CD14-positive monocyte (primary cell): ENCODE data around the gene ERBB4. TPM values are rescaled to one million over a fixed set of nuclear protein-coding genes. Genes with fewer than 3 reads are reported as not detected.

Experiments used
- DNase-seq, 3 donors: peaks; one replicate each; pipeline ENCODE4 v3.0.0-alpha.2; 2011 to 2022
- H2AFZ ChIP-seq: 2 replicates; pipeline ENCODE4 v1.6.0; 2012; ENCODE audit warnings: mild to moderate bottlenecking, low read depth, low read length, inconsistent platforms; ENCODE audit not compliant: insufficient read depth, poor library complexity, severe bottlenecking
- H3K27ac ChIP-seq, 2 donors: 1 replicate in 1 of 2; 2 replicates in 1 of 2; pipeline ENCODE4 v1.5.1; 2012 to 2013; ENCODE audit warnings: low read length in 2 of 2, control low read depth in 1 of 2, inconsistent platforms in 1 of 2, low read depth in 1 of 2, mild to moderate bottlenecking in 1 of 2
- H3K27me3 ChIP-seq, 2 donors: one replicate each; pipeline versions ENCODE4 v1.6.0 to v1.6.1; 2011 to 2013; ENCODE audit warnings: low read length in 2 of 2; ENCODE audit not compliant: control insufficient read depth in 2 of 2, insufficient read depth in 2 of 2
- H3K36me3 ChIP-seq, 2 donors: replicated peaks in 1 of 2; 1 replicate in 1 of 2; 2 replicates in 1 of 2; pipeline versions ENCODE4 v1.5.1 to v1.6.1; 2012 to 2013; ENCODE audit warnings: low read length in 2 of 2, control low read depth in 1 of 2, inconsistent platforms in 1 of 2, mild to moderate bottlenecking in 1 of 2; ENCODE audit not compliant: insufficient read depth in 2 of 2, control insufficient read depth in 1 of 2
- H3K4me1 ChIP-seq, 2 donors: 1 replicate in 1 of 2; 2 replicates in 1 of 2; pipeline versions ENCODE4 v1.5.1 to v1.6.1; 2012 to 2013; ENCODE audit warnings: low read length in 2 of 2, control low read depth in 1 of 2, inconsistent platforms in 1 of 2, mild to moderate bottlenecking in 1 of 2, moderate library complexity in 1 of 2; ENCODE audit not compliant: insufficient read depth in 2 of 2, control insufficient read depth in 1 of 2
- H3K4me2 ChIP-seq: replicated peaks from 2 replicates; pipeline ENCODE3; 2012; ENCODE audit warnings: low read length, moderate library complexity, mild to moderate bottlenecking; ENCODE audit not compliant: poor library complexity, severe bottlenecking; ENCODE audit errors: extremely low read depth
- H3K4me3 ChIP-seq, 3 experiments: fragments of 200-600 bp in 1 of 3; sonication (generic) in 1 of 3; replicated peaks in 1 of 3; 1 replicate in 2 of 3; 2 replicates in 1 of 3; pipeline ENCODE4 v1.5.1; 2011 to 2013; ENCODE audit warnings: low read length in 3 of 3, mild to moderate bottlenecking in 3 of 3, control low read depth in 2 of 3, low read depth in 2 of 3, inconsistent platforms in 1 of 3, moderate library complexity in 1 of 3
- H3K79me2 ChIP-seq: 2 replicates; pipeline ENCODE4 v1.6.0; 2012; ENCODE audit warnings: mild to moderate bottlenecking, control low read depth, inconsistent platforms, low read length, moderate library complexity; ENCODE audit not compliant: insufficient read depth
- H3K9ac ChIP-seq: 2 replicates; pipeline ENCODE4 v1.6.0; 2017; ENCODE audit warnings: low read length, mild to moderate bottlenecking; ENCODE audit not compliant: insufficient read depth, poor library complexity, severe bottlenecking
- H3K9me3 ChIP-seq, 2 donors: replicated peaks in 1 of 2; 1 replicate in 1 of 2; 2 replicates in 1 of 2; pipeline versions ENCODE4 v1.5.1 to v1.6.1; 2012 to 2013; ENCODE audit warnings: low read length in 2 of 2, control low read depth in 1 of 2; ENCODE audit not compliant: control insufficient read depth in 1 of 2, insufficient read depth in 1 of 2
- H4K20me1 ChIP-seq: 2 replicates; pipeline ENCODE4 v1.6.0; 2012; ENCODE audit warnings: mild to moderate bottlenecking, low read length, control low read depth, moderate library complexity; ENCODE audit not compliant: insufficient read depth
- H3K27ac Mint-ChIP-seq, 7 donors: one replicate each; pipeline ENCODE4 v1.8.0; 2020; ENCODE audit warnings: mild to moderate bottlenecking in 7 of 7, mixed read lengths in 7 of 7, moderate library complexity in 6 of 7, inconsistent platforms in 2 of 7
- H3K27me3 Mint-ChIP-seq, 3 donors: one replicate each; pipeline ENCODE4 v1.8.0; 2021 to 2022; ENCODE audit warnings: low read depth in 3 of 3, mild to moderate bottlenecking in 3 of 3, mixed read lengths in 3 of 3, moderate library complexity in 3 of 3, inconsistent platforms in 1 of 3
- H3K36me3 Mint-ChIP-seq, 2 donors: one replicate each; pipeline ENCODE4 v1.8.0; 2020; ENCODE audit warnings: mixed read lengths in 2 of 2, inconsistent platforms in 1 of 2, mild to moderate bottlenecking in 1 of 2
- H3K4me1 Mint-ChIP-seq: one replicate; pipeline ENCODE4 v1.8.0; 2020; ENCODE audit warnings: mild to moderate bottlenecking, mixed read lengths
- H3K4me3 Mint-ChIP-seq, 2 donors: one replicate each; pipeline ENCODE4 v1.8.0; 2020; ENCODE audit warnings: mild to moderate bottlenecking in 2 of 2, mixed read lengths in 2 of 2, moderate library complexity in 1 of 2
- H3K9me3 Mint-ChIP-seq, 7 donors: one replicate each; pipeline ENCODE4 v1.8.0; 2020 to 2022; ENCODE audit warnings: mixed read lengths in 7 of 7, mild to moderate bottlenecking in 6 of 7, moderate library complexity in 6 of 7, inconsistent platforms in 2 of 7
- WGBS: methylation state at CpG from one replicate; pipeline ENCODE4 v1.1.5; 2013; ENCODE audit warnings: missing lambda C conversion rate; ENCODE audit not compliant: insufficient coverage; 5-methylcytosine and 5-hydroxymethylcytosine counted together
- intact Hi-C, 2 donors: fragments of 100-400 bp; cut with micrococcal nuclease; formaldehyde crosslinking; loops; one replicate each; pipeline versions ENCODE4 v1.15.0 to v1.15.1; 2023
- polyA plus RNA-seq, 3 donors: library from polyadenylated mRNA; depleted of rRNA in 1 of 3; unstranded in 2 of 3; stranded (reverse) in 1 of 3; fragments of 300-500 nt in 2 of 3; fragments of >200 nt in 1 of 3; fragmentation: Illumina TruSeq in 2 of 3; gene quantifications; 1 replicate in 2 of 3; 2 replicates in 1 of 3; pipeline ENCODE4 v1.2.3, GENCODE V29; 2012 to 2021
- TF ChIP-seq, protein P1 (sequence below): fragments of 200-600 bp; IDR thresholded peaks from one replicate; pipeline ENCODE4 v1.8.0; 2022; ENCODE audit warnings: antibody characterized with exemption, mild to moderate bottlenecking

ERBB4 gene
- polyA plus RNA-seq, 3 donors = not detected

DNA sequence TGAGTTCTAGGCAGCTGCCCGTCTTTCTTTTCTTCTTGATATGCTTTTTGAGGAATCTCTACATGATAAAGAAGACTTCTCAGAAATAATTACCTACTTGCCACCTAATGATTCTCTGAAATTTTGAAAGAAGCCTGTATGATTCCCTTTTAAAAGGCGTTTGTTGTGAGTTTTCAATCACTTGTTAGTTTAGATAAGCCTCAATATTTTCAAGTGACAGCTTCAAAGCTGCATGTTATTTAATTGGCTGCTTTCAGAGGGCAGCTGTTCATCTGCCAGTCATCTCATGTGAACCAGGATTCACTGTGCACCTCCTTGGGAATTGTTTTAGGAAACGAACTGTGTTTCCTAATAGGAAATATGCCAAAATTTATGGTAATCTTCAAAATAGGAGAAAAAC lies 1044.1 kb downstream of the ERBB4 start:
- Mint-ChIP-seq H3K36me3 (no peaks in the 10 kb centered on the region), H3K4me3 (no peak overlapping the region), H3K4me1 (no peaks in the 10 kb centered on the region), H3K9me3 (no peaks in the 10 kb centered on the region), H3K27ac (no peak overlapping the region), H3K27me3 (no peaks in the 10 kb centered on the region)
- Histone ChIP-seq H3K4me1 (no peaks in the 10 kb centered on the region), H2AFZ (no peak overlapping the region), H3K4me2 (no peak overlapping the region), H4K20me1 (no peaks in the 10 kb centered on the region), H3K27ac (no peak overlapping the region), H3K9ac (no peak overlapping the region), H3K4me3 (no peak overlapping the region), H3K27me3 (no peaks in the 10 kb centered on the region), H3K9me3 (no peaks in the 10 kb centered on the region), H3K36me3 (no peaks in the 10 kb centered on the region), H3K79me2 (no peaks in the 10 kb centered on the region)
- TF ChIP-seq, protein P1, sequence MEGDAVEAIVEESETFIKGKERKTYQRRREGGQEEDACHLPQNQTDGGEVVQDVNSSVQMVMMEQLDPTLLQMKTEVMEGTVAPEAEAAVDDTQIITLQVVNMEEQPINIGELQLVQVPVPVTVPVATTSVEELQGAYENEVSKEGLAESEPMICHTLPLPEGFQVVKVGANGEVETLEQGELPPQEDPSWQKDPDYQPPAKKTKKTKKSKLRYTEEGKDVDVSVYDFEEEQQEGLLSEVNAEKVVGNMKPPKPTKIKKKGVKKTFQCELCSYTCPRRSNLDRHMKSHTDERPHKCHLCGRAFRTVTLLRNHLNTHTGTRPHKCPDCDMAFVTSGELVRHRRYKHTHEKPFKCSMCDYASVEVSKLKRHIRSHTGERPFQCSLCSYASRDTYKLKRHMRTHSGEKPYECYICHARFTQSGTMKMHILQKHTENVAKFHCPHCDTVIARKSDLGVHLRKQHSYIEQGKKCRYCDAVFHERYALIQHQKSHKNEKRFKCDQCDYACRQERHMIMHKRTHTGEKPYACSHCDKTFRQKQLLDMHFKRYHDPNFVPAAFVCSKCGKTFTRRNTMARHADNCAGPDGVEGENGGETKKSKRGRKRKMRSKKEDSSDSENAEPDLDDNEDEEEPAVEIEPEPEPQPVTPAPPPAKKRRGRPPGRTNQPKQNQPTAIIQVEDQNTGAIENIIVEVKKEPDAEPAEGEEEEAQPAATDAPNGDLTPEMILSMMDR = no peak
- intact Hi-C loops = no loop called here
- no peak for DNase-seq
- WGBS = no CpG with 5 or more reads among the region's 3 CpGs

DNA sequence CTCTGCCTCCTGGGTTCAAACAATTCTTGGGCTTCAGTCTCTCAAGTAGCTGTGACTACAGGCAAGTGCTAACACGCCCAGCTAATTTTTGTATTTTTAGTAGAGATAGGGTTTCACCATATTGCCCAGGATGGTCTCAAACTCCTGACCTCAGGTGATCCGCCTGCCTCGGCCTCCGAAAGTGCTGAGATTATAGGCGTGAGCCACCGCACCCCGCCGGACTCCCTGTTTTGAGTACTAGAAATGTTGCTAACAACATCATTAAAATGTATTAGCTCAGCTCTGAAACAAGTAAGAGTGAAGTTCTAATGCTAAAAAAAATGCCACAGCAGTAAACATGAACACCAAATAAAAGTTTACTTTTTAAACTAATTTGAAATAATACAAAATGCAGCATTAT lies 1044.5 kb downstream of the ERBB4 start:
- H3K4me2 ChIP-seq = no peak overlapping the region
- no peaks in the 10 kb centered on the region for H3K27me3 Mint-ChIP-seq
- H4K20me1 ChIP-seq = no peaks in the 10 kb centered on the region
- H3K4me1 ChIP-seq = no peaks in the 10 kb centered on the region
- H3K4me3 ChIP-seq = no peak overlapping the region
- no peaks in the 10 kb centered on the region for H3K36me3 ChIP-seq
- H3K9me3 Mint-ChIP-seq = no peaks in the 10 kb centered on the region
- no peak overlapping the region for H3K27ac ChIP-seq
- WGBS = no CpG with 5 or more reads among the region's 8 CpGs
- no peak overlapping the region for H3K27ac Mint-ChIP-seq
- no peak overlapping the region for H3K4me3 Mint-ChIP-seq
- DNase-seq = no peak
- no peak overlapping the region for H2AFZ ChIP-seq
- no peaks in the 10 kb centered on the region for H3K36me3 Mint-ChIP-seq
- no peaks in the 10 kb centered on the region for H3K79me2 ChIP-seq
- no peaks in the 10 kb centered on the region for H3K4me1 Mint-ChIP-seq
- no peaks in the 10 kb centered on the region for H3K27me3 ChIP-seq
- H3K9me3 ChIP-seq = no peaks in the 10 kb centered on the region
- TF ChIP-seq, protein P1 = no peak
- intact Hi-C loops = no loop called here
- H3K9ac ChIP-seq = no peak overlapping the region
